Measurements from ENCODE around the gene USP5. TPM values are rescaled to one million over a fixed set of nuclear protein-coding genes. Genes with fewer than 3 reads are reported as not detected.
"Not testable (repeated sequence)": the region's sequence is repeated elsewhere in the genome, so short reads cannot be mapped to it uniquely, and the experiment has no call there.

USP5 gene
- total RNA-seq, 1 experiment from 2014 or later: 80.2 TPM

DNA sequence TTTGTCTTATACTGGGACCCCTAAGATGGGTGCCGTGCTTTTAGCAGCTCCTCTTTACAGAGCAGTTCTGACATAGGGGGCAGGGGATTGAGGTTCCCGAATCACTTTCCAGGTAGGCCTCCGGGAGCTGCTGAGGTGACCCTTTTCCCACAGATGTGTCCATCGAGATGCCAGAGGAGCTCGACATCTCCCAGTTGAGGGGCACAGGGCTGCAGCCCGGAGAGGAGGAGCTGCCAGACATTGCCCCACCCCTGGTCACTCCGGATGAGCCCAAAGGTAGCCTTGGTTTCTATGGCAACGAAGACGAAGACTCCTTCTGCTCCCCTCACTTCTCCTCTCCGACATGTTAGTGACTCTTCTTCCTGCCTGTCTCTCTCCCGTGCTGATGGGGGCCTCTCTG lies 11.1 kb downstream of the USP5 start:
- Mint-ChIP-seq H3K4me3 (ENCODE audit: unreplicated experiment) (no peak overlapping the region), H3K9me3 (ENCODE audit: unreplicated experiment) (no peaks in the 10 kb centered on the region), H3K4me1 (ENCODE audit: insufficient read depth, unreplicated experiment) (peaks cover 6% of the 10 kb centered on the region), H3K27ac (ENCODE audit: low read depth, unreplicated experiment) (no peak overlapping the region), H3K36me3 (ENCODE audit: insufficient read depth, unreplicated experiment) (peaks cover 62% of the 10 kb centered on the region), H3K27me3 (ENCODE audit: insufficient read depth, unreplicated experiment) (no peaks in the 10 kb centered on the region)
- ChIA-PET POLR2A (interaction anchor here (0.9 kb wide), 1 partner anchor 10 kb away, joined by 5 read pairs; the partner anchor contains the start of gene USP5), CTCF (interaction anchor here (2.0 kb wide), 1 partner anchor 9 kb away, joined by 10 read pairs; the partner anchor contains the start of gene SPSB2)
- DNase-seq (ENCODE audit: unreplicated experiment): no peak
- intact Hi-C loops (cut with micrococcal nuclease): no loop called here
- BruUV-seq (replicated peaks): no TSS peak
- TF ChIP-seq, protein P1, sequence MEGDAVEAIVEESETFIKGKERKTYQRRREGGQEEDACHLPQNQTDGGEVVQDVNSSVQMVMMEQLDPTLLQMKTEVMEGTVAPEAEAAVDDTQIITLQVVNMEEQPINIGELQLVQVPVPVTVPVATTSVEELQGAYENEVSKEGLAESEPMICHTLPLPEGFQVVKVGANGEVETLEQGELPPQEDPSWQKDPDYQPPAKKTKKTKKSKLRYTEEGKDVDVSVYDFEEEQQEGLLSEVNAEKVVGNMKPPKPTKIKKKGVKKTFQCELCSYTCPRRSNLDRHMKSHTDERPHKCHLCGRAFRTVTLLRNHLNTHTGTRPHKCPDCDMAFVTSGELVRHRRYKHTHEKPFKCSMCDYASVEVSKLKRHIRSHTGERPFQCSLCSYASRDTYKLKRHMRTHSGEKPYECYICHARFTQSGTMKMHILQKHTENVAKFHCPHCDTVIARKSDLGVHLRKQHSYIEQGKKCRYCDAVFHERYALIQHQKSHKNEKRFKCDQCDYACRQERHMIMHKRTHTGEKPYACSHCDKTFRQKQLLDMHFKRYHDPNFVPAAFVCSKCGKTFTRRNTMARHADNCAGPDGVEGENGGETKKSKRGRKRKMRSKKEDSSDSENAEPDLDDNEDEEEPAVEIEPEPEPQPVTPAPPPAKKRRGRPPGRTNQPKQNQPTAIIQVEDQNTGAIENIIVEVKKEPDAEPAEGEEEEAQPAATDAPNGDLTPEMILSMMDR (IDR thresholded peaks at IDR 0.05; ENCODE audit: unreplicated experiment): no peak

DNA sequence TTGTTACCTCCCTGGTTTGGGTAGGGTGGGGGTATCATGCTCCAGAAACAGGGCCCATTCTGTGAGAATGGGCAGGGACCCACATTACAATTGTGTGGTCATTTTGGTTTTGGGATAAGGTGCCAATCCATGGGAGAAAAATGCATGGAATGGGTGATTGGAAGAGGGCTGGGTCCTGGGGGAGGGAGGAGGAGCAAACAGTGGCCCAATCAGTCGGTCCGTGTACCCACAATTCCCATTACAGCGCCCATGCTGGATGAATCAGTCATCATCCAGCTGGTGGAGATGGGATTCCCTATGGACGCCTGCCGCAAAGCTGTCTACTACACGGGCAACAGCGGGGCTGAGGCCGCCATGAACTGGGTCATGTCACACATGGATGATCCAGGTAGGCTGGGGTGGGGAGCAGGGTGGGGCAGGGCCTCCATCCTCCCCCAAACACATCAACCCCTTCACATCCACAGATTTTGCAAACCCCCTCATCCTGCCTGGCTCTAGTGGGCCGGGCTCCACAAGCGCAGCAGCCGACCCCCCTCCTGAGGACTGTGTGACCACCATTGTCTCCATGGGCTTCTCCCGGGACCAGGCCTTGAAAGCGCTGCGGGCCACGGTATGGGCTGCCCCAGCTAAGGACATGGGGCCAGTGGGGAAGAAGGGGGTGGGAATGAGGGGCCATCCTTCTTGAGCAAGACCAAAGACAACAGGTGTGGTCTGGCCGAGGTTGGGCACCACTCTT lies 11.8 kb downstream of the USP5 start:
- CTCF ChIA-PET: interaction anchor here (0.8 to 2.0 kb wide), 3 partner anchors 9 to 98 kb away, joined by 3 to 10 read pairs (median 3); partner anchors contain the start of gene SPSB2
- Mint-ChIP-seq H3K27me3 (ENCODE audit: insufficient read depth, unreplicated experiment) (no peaks in the 10 kb centered on the region), H3K4me3 (ENCODE audit: unreplicated experiment) (no peak overlapping the region), H3K4me1 (ENCODE audit: insufficient read depth, unreplicated experiment) (peaks cover 8% of the 10 kb centered on the region), H3K27ac (ENCODE audit: low read depth, unreplicated experiment) (no peak overlapping the region), H3K36me3 (ENCODE audit: insufficient read depth, unreplicated experiment) (peaks cover 70% of the 10 kb centered on the region), H3K9me3 (ENCODE audit: unreplicated experiment) (no peaks in the 10 kb centered on the region)
- POLR2A ChIA-PET: interaction anchor here (0.7 to 7.1 kb wide), 2 partner anchors 12 to 82 kb away, joined by 3 to 130 read pairs; partner anchors contain the start of genes CDCA3 and USP5
- intact Hi-C loops (cut with micrococcal nuclease): no loop called here
- TF ChIP-seq, protein P1 (IDR thresholded peaks at IDR 0.05; ENCODE audit: unreplicated experiment): no peak
- BruUV-seq (replicated peaks): no TSS peak
- DNase-seq (ENCODE audit: unreplicated experiment): no peak

DNA sequence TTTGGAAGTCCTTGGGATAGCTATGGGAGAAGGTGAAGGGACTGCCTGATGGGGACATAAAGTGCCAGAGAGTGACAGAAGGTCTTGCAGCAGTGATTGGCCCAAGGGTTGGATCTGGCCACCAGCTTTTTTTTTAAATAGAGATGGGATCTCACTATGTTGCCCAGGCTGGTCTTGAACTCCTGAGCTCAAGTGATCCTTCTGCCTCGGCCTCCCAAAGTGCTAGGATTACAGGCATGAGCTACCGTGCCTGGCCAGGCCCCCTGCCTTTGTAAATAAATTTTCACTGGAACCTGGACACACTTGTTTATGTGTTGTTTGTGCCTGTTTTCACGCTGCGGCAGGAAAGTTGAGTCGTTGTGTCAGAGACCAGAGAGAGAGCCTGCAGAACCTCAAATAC lies 13.4 kb downstream of the USP5 start:
- ChIA-PET CTCF (interaction anchor here (1.0 to 2.9 kb wide), 2 partner anchors 12 to 17 kb away, joined by 3 to 9 read pairs; no protein-coding TSS in a partner anchor), POLR2A (interaction anchor here (0.6 to 7.1 kb wide), 4 partner anchors 14 to 206 kb away, joined by 3 to 130 read pairs (median 4); partner anchors contain the start of genes CDCA3 and USP5)
- Mint-ChIP-seq H3K36me3 (ENCODE audit: insufficient read depth, unreplicated experiment) (peaks cover 76% of the 10 kb centered on the region), H3K4me1 (ENCODE audit: insufficient read depth, unreplicated experiment) (peaks cover 18% of the 10 kb centered on the region)
- DNase-seq (ENCODE audit: unreplicated experiment); intact Hi-C loops (cut with micrococcal nuclease); BruUV-seq (replicated peaks); H3K9me3 Mint-ChIP-seq (ENCODE audit: unreplicated experiment); H3K27me3 Mint-ChIP-seq (ENCODE audit: insufficient read depth, unreplicated experiment); H3K4me3 Mint-ChIP-seq (ENCODE audit: unreplicated experiment); H3K27ac Mint-ChIP-seq (ENCODE audit: low read depth, unreplicated experiment): not testable (repeated sequence)

DNA sequence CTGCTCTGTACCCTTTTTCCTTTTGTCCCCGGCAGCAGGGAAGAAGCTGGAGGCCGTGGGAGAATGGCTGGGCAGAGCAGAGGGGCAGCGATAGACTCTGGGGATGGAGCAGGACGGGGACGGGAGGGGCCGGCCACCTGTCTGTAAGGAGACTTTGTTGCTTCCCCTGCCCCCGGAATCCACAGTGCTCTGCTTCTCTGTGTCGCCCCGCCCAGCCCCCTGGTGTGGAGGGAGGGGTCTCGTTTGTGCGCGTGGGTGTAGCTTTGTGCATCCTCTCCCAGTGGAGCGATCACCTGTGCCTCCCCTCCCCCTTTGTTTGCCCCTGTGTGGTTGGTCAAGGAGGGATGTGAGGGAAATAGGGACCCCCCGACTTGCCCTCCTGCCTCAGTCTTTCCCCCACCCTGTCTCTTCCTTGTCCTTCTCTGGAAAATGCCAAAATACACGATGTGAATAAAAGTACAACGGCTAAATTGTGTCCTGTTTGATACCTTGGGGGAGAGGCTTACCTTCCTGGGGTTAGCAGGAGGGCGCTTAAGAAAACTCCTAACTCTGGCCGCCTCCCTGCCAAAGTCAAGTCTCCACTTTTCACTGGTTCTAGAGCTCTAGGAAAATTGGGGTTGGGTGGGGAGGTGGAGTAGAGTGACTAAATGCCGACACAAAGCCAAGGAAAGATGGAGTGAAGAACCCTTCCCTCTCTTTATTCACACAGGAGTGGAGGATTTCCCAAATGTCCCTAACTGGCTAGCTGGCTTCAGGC lies 14.4 kb downstream of the USP5 start:
- H3K4me1 Mint-ChIP-seq (ENCODE audit: insufficient read depth, unreplicated experiment): peaks cover 18% of the 10 kb centered on the region
- H3K36me3 Mint-ChIP-seq (ENCODE audit: insufficient read depth, unreplicated experiment): peaks cover 76% of the 10 kb centered on the region
- no TSS peak for BruUV-seq (replicated peaks)
- H3K27me3 Mint-ChIP-seq (ENCODE audit: insufficient read depth, unreplicated experiment): no peaks in the 10 kb centered on the region
- intact Hi-C loops (cut with micrococcal nuclease): no loop called here
- TF ChIP-seq, protein P1 (IDR thresholded peaks at IDR 0.05; ENCODE audit: unreplicated experiment): no peak
- H3K9me3 Mint-ChIP-seq (ENCODE audit: unreplicated experiment): no peaks in the 10 kb centered on the region
- ChIA-PET CTCF (interaction anchor here (0.5 to 7.1 kb wide), 9 partner anchors 10 to 113 kb away, joined by 3 to 52 read pairs (median 3); partner anchors contain the start of genes C12orf57 and RNU7-1), POLR2A (interaction anchor here (0.6 to 7.1 kb wide), 10 partner anchors 8 to 152 kb away, joined by 3 to 130 read pairs (median 4); partner anchors contain the start of genes C12orf57, CDCA3, LPCAT3 and MLF2)
- H3K27ac Mint-ChIP-seq (ENCODE audit: low read depth, unreplicated experiment): peak overlapping the region; percentile 82
- DNase-seq (ENCODE audit: unreplicated experiment): no peak
- peak overlapping the region; percentile 86 for H3K4me3 Mint-ChIP-seq (ENCODE audit: unreplicated experiment)

Measured in MCF 10A (cell line).